ENCODE measurements around the gene FBXL4. TPM values are rescaled to one million over a fixed set of nuclear protein-coding genes. Genes with fewer than 3 reads are reported as not detected.
"Not testable (repeated sequence)": the region's sequence is repeated elsewhere in the genome, so short reads cannot be mapped to it uniquely, and the experiment has no call there.

Gene FBXL4
- total and polyA plus RNA-seq, 2 experiments from 2014 or later, result 10.8 to 31.0 TPM

- DNase-seq (ENCODE audit: low spot score), result no peak
- no peak overlapping the region for H3K4me3 ChIP-seq
- H3K4me1 ChIP-seq (ENCODE audit: insufficient read depth), result no peaks in the 10 kb centered on the region
- no peaks in the 10 kb centered on the region for H4K20me1 ChIP-seq (ENCODE audit: insufficient read depth, poor library complexity, severe bottlenecking)
- H3K36me3 ChIP-seq (replicated peaks; ENCODE audit: insufficient read depth, low read depth), result no peaks in the 10 kb centered on the region
- no peaks in the 10 kb centered on the region for H3K9me3 ChIP-seq (ENCODE audit: low read depth)
- H3K4me2 ChIP-seq, result no peak overlapping the region
- H3K27me3 ChIP-seq, result no peaks in the 10 kb centered on the region
- TF ChIP-seq EZH2 (IDR thresholded peaks at IDR 0.05; ENCODE audit: borderline replicate concordance), result no peak
- no peak for TF ChIP-seq EZH2phosphoT487 (IDR thresholded peaks at IDR 0.05; ENCODE audit: low read depth, severe bottlenecking, unreplicated experiment)
- TF ChIP-seq, protein P1, sequence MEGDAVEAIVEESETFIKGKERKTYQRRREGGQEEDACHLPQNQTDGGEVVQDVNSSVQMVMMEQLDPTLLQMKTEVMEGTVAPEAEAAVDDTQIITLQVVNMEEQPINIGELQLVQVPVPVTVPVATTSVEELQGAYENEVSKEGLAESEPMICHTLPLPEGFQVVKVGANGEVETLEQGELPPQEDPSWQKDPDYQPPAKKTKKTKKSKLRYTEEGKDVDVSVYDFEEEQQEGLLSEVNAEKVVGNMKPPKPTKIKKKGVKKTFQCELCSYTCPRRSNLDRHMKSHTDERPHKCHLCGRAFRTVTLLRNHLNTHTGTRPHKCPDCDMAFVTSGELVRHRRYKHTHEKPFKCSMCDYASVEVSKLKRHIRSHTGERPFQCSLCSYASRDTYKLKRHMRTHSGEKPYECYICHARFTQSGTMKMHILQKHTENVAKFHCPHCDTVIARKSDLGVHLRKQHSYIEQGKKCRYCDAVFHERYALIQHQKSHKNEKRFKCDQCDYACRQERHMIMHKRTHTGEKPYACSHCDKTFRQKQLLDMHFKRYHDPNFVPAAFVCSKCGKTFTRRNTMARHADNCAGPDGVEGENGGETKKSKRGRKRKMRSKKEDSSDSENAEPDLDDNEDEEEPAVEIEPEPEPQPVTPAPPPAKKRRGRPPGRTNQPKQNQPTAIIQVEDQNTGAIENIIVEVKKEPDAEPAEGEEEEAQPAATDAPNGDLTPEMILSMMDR (IDR thresholded peaks at IDR 0.05; ENCODE audit: poor library complexity), result no peak
- no peak overlapping the region for H2AFZ ChIP-seq
- H3K9me2 ChIP-seq (replicated peaks; ENCODE audit: insufficient read depth), result no peaks in the 10 kb centered on the region
- no peak overlapping the region for H3K27ac ChIP-seq
- H3K79me2 ChIP-seq, result no peaks in the 10 kb centered on the region
- 96% methylated on average over 1 of the region's 1 CpG for WGBS (ENCODE audit: low lambda C conversion rate, missing lambda C conversion rate)
Observed at GRCh38 chr6:98909236-98909635, 38.5 kb downstream of the FBXL4 start.

GRCh38 chr6:98906342-98906741 is 41.4 kb downstream of the FBXL4 start:
- H4K20me1 ChIP-seq (ENCODE audit: insufficient read depth, poor library complexity, severe bottlenecking); H3K27me3 ChIP-seq; H3K27ac ChIP-seq; H2AFZ ChIP-seq; H3K9me3 ChIP-seq (ENCODE audit: low read depth); H3K4me2 ChIP-seq; H3K36me3 ChIP-seq (replicated peaks; ENCODE audit: insufficient read depth, low read depth); H3K4me1 ChIP-seq (ENCODE audit: insufficient read depth); H3K4me3 ChIP-seq; DNase-seq (ENCODE audit: low spot score); H3K9me2 ChIP-seq (replicated peaks; ENCODE audit: insufficient read depth); H3K79me2 ChIP-seq: not testable (repeated sequence)
- 100% methylated on average over 1 of the region's 1 CpG for WGBS (ENCODE audit: low lambda C conversion rate, missing lambda C conversion rate)

GRCh38 chr6:98905759-98906158 is 42.0 kb downstream of the FBXL4 start:
- no peak overlapping the region for H3K27ac ChIP-seq

GRCh38 chr6:98904096-98904495 is 43.6 kb downstream of the FBXL4 start:
- Histone ChIP-seq H4K20me1 (ENCODE audit: insufficient read depth, poor library complexity, severe bottlenecking) (no peaks in the 10 kb centered on the region), H3K9me3 (ENCODE audit: low read depth) (no peaks in the 10 kb centered on the region), H2AFZ (no peak overlapping the region), H3K36me3 (replicated peaks; ENCODE audit: insufficient read depth, low read depth) (peaks cover 2% of the 10 kb centered on the region), H3K4me3 (no peak overlapping the region), H3K79me2 (no peaks in the 10 kb centered on the region), H3K27me3 (no peaks in the 10 kb centered on the region), H3K27ac (no peak overlapping the region), H3K4me1 (ENCODE audit: insufficient read depth) (no peaks in the 10 kb centered on the region), H3K4me2 (no peak overlapping the region), H3K9me2 (replicated peaks; ENCODE audit: insufficient read depth) (no peaks in the 10 kb centered on the region)
- TF ChIP-seq, protein P1 (IDR thresholded peaks at IDR 0.05; ENCODE audit: poor library complexity), result no peak
- TF ChIP-seq EZH2phosphoT487 (IDR thresholded peaks at IDR 0.05; ENCODE audit: low read depth, severe bottlenecking, unreplicated experiment) (no peak), EZH2 (IDR thresholded peaks at IDR 0.05; ENCODE audit: borderline replicate concordance) (no peak)
- DNase-seq (ENCODE audit: low spot score), result no peak

More at GRCh38 chr6:98905759-98906158, 42.0 kb downstream of the FBXL4 start:
- Histone ChIP-seq H3K9me3 (ENCODE audit: low read depth) (no peaks in the 10 kb centered on the region), H3K4me2 (no peak overlapping the region), H3K4me1 (ENCODE audit: insufficient read depth) (no peaks in the 10 kb centered on the region), H2AFZ (no peak overlapping the region), H3K79me2 (no peaks in the 10 kb centered on the region), H3K27me3 (no peaks in the 10 kb centered on the region), H3K36me3 (replicated peaks; ENCODE audit: insufficient read depth, low read depth) (no peaks in the 10 kb centered on the region), H3K9me2 (replicated peaks; ENCODE audit: insufficient read depth) (no peaks in the 10 kb centered on the region), H3K4me3 (no peak overlapping the region), H4K20me1 (ENCODE audit: insufficient read depth, poor library complexity, severe bottlenecking) (no peaks in the 10 kb centered on the region)
- WGBS (ENCODE audit: low lambda C conversion rate, missing lambda C conversion rate), result over 99% methylated on average over 4 of the region's 4 CpGs
- no peak for DNase-seq (ENCODE audit: low spot score)
- TF ChIP-seq EZH2phosphoT487 (IDR thresholded peaks at IDR 0.05; ENCODE audit: low read depth, severe bottlenecking, unreplicated experiment) (no peak), EZH2 (IDR thresholded peaks at IDR 0.05; ENCODE audit: borderline replicate concordance) (no peak)
- TF ChIP-seq, protein P1 (IDR thresholded peaks at IDR 0.05; ENCODE audit: poor library complexity), result no peak

Data from hepatocyte (in vitro differentiated cells).